Smooth muscle cell (in vitro differentiated cells): ENCODE data around the gene PET100. TPM values are rescaled to one million over a fixed set of nuclear protein-coding genes. Genes with fewer than 3 reads are reported as not detected.

ENCODE experiments used
- DNase-seq: peaks from one replicate; lab custom pipeline; 2025; ENCODE audit not compliant: unreplicated experiment; lab: John Stamatoyannopoulos, UW
- H2AFZ ChIP-seq: fragments of 200-600 bp; sonication (generic); 2 replicates; pipeline ENCODE4 v1.6.0; 2016; ENCODE audit warnings: antibody characterized with exemption, low read depth, mild to moderate bottlenecking
- H3F3A ChIP-seq: fragments of 200-600 bp; sonication (generic); 2 replicates; pipeline ENCODE4 v1.6.0; 2017; ENCODE audit warnings: antibody characterized with exemption, low read depth
- H3K27ac ChIP-seq: fragments of 200-600 bp; sonication (generic); 2 replicates; pipeline ENCODE4 v1.5.1; 2016; ENCODE audit warnings: low read depth, mild to moderate bottlenecking
- H3K27me3 ChIP-seq: fragments of 200-600 bp; sonication (generic); 2 replicates; pipeline ENCODE4 v1.6.1; 2016; ENCODE audit warnings: low read depth, mild to moderate bottlenecking
- H3K36me3 ChIP-seq: fragments of 200-600 bp; sonication (generic); 2 replicates; pipeline ENCODE4 v1.5.1; 2016; ENCODE audit warnings: low read depth
- H3K4me1 ChIP-seq: fragments of 200-600 bp; sonication (generic); 2 replicates; pipeline ENCODE4 v1.5.1; 2016; ENCODE audit warnings: low read depth
- H3K4me2 ChIP-seq: fragments of 200-600 bp; sonication (generic); 2 replicates; pipeline ENCODE4 v1.6.0; 2016; ENCODE audit warnings: mild to moderate bottlenecking
- H3K4me3 ChIP-seq: fragments of 200-600 bp; sonication (generic); 2 replicates; pipeline ENCODE4 v1.5.1; 2016; ENCODE audit warnings: mild to moderate bottlenecking
- H3K79me2 ChIP-seq: fragments of 200-600 bp; sonication (generic); 2 replicates; pipeline ENCODE4 v1.6.0; 2016; ENCODE audit warnings: low read depth, mild to moderate bottlenecking
- H3K9ac ChIP-seq: fragments of 200-600 bp; sonication (generic); 2 replicates; pipeline ENCODE4 v1.6.0; 2016; ENCODE audit warnings: low read depth
- H3K9me3 ChIP-seq: fragments of 200-600 bp; sonication (generic); replicated peaks from 2 replicates; pipeline ENCODE4 v1.5.1; 2016; ENCODE audit warnings: low read depth
- H4K20me1 ChIP-seq: fragments of 200-600 bp; sonication (generic); 2 replicates; pipeline ENCODE4 v1.6.0; 2016; ENCODE audit warnings: low read depth
- CTCF ChIP-seq: fragments of 200-600 bp; sonication (generic); IDR thresholded peaks from 2 replicates; pipeline ENCODE4 v1.5.1; 2017; ENCODE audit warnings: borderline replicate concordance, mild to moderate bottlenecking, antibody characterized with exemption; ENCODE audit not compliant: insufficient read depth, poor library complexity, severe bottlenecking
- WGBS: methylation state at CpG from one replicate; pipeline ENCODE4 v1.1.7; 2016; ENCODE audit warnings: low lambda C conversion rate; 5-methylcytosine and 5-hydroxymethylcytosine counted together
- polyA plus RNA-seq: library from polyadenylated mRNA; unstranded; fragments of >200 nt; fragmentation: Nextera tagmentation; extraction: Ambion mirVana; gene quantifications from 2 replicates; pipeline ENCODE4 v1.2.1, GENCODE V29; 2016
- total RNA-seq: library from RNA; depleted of rRNA; stranded (reverse); fragments of >200 nt; gene quantifications from 2 replicates; pipeline ENCODE4 v1.2.3, GENCODE V29; 2014

PET100 gene
- total and polyA plus RNA-seq, 2 experiments from 2014 or later = 22.1 to 354 TPM

- Histone ChIP-seq H3K9me3 (no peaks in the 10 kb centered on the region), H3K4me3 (no peak overlapping the region), H3K27me3 (peaks cover 29% of the 10 kb centered on the region), H4K20me1 (no peaks in the 10 kb centered on the region), H3K4me2 (no peak overlapping the region), H3K9ac (no peak overlapping the region), H3K36me3 (no peaks in the 10 kb centered on the region), H3K4me1 (no peaks in the 10 kb centered on the region), H2AFZ (no peak overlapping the region), H3F3A (no peaks in the 10 kb centered on the region), H3K79me2 (peaks cover 5% of the 10 kb centered on the region), H3K27ac (no peak overlapping the region)
- no peak for TF ChIP-seq CTCF
- no peak for DNase-seq
- WGBS = 68% methylated on average over 7 of the region's 7 CpGs
Observed at GRCh38 chr19:7676376-7676775, 46.8 kb downstream of the PET100 start.

- Histone ChIP-seq H3K27ac (no peak within 1 kb of the TSS), H3K79me2 (peaks cover 5% of the 10 kb centered on the region), H2AFZ (no peak within 1 kb of the TSS), H3K27me3 (peaks cover 24% of the 10 kb centered on the region), H3K4me2 (no peak within 1 kb of the TSS), H3K4me1 (no peaks in the 10 kb centered on the region), H3K9ac (no peak within 1 kb of the TSS), H3K36me3 (no peaks in the 10 kb centered on the region), H4K20me1 (peaks cover 1% of the 10 kb centered on the region), H3K9me3 (no peaks in the 10 kb centered on the region), H3K4me3 (no peak within 1 kb of the TSS), H3F3A (no peaks in the 10 kb centered on the region)
- no peak for TF ChIP-seq CTCF
- DNase-seq = no peak
- WGBS = 78% methylated on average over 10 of the region's 10 CpGs
Observed at GRCh38 chr19:7676854-7677253, 47.3 kb downstream of the PET100 start, which contains the start of gene MCEMP1. TSS of gene MCEMP1 (plus strand) at chr19:7677090. CDS start at chr19:7677121, 31 bp downstream.

GRCh38 chr19:7677669-7678311 lies 48.2 kb downstream of the PET100 start:
- peaks cover 10% of the 10 kb centered on the region for H4K20me1 ChIP-seq
- H3K27me3 ChIP-seq = peaks cover 15% of the 10 kb centered on the region
- DNase-seq = no peak
- no peaks in the 10 kb centered on the region for H3K9me3 ChIP-seq
- no peak overlapping the region for H2AFZ ChIP-seq
- WGBS = 59% methylated on average over 12 of the region's 12 CpGs
- H3K4me2 ChIP-seq = no peak overlapping the region
- no peaks in the 10 kb centered on the region for H3K4me1 ChIP-seq
- H3K9ac ChIP-seq = no peak overlapping the region
- peaks cover 5% of the 10 kb centered on the region for H3K79me2 ChIP-seq
- H3K36me3 ChIP-seq = no peaks in the 10 kb centered on the region
- TF ChIP-seq CTCF = no peak
- no peak overlapping the region for H3K27ac ChIP-seq
- no peak overlapping the region for H3K4me3 ChIP-seq
- no peaks in the 10 kb centered on the region for H3F3A ChIP-seq
